Neural progenitor cell (in vitro differentiated cells): ENCODE measurements around the gene ZDHHC17. TPM values are rescaled to one million over a fixed set of nuclear protein-coding genes. Genes with fewer than 3 reads are reported as not detected.

Experiments used
- DNase-seq: peaks from one replicate; pipeline ENCODE4 v3.0.0-alpha.2; 2016; ENCODE audit warnings: low spot score
- H2AFZ ChIP-seq: fragments of 200-600 bp; sonication (generic); replicated peaks from 2 replicates; pipeline ENCODE4 v1.6.1; 2016; ENCODE audit warnings: antibody characterized with exemption
- H3F3A ChIP-seq: fragments of 200-600 bp; sonication (generic); 2 replicates; pipeline ENCODE4 v1.6.1; 2016; ENCODE audit warnings: antibody characterized with exemption, low read depth
- H3K27ac ChIP-seq: fragments of 200-600 bp; sonication (generic); 2 replicates; pipeline ENCODE4 v1.5.1; 2016; ENCODE audit warnings: mild to moderate bottlenecking
- H3K27me3 ChIP-seq: fragments of 200-600 bp; sonication (generic); 2 replicates; pipeline ENCODE4 v1.6.1; 2016; ENCODE audit warnings: mild to moderate bottlenecking, moderate library complexity
- H3K36me3 ChIP-seq: fragments of 200-600 bp; sonication (generic); 2 replicates; pipeline ENCODE4 v1.5.1; 2016
- H3K4me1 ChIP-seq: fragments of 200-600 bp; sonication (generic); 2 replicates; pipeline ENCODE4 v1.6.1; 2016; ENCODE audit warnings: mixed run types
- H3K4me2 ChIP-seq: fragments of 200-600 bp; sonication (generic); 2 replicates; pipeline ENCODE4 v1.6.1; 2016
- H3K4me3 ChIP-seq: fragments of 200-600 bp; sonication (generic); 2 replicates; pipeline ENCODE4 v1.5.1; 2016
- H3K79me2 ChIP-seq: fragments of 200-600 bp; sonication (generic); 2 replicates; pipeline ENCODE4 v1.6.1; 2016; ENCODE audit warnings: low read depth
- H3K9ac ChIP-seq: fragments of 200-600 bp; sonication (generic); 2 replicates; pipeline ENCODE4 v1.6.1; 2016
- H3K9me3 ChIP-seq: fragments of 200-600 bp; sonication (generic); 2 replicates; pipeline ENCODE4 v1.5.1; 2016; ENCODE audit warnings: low read depth
- H4K20me1 ChIP-seq: fragments of 200-600 bp; sonication (generic); 2 replicates; pipeline ENCODE4 v1.6.1; 2016; ENCODE audit warnings: low read depth
- H3K27ac Mint-ChIP-seq: 3 replicates; pipeline ENCODE4 v1.8.0; 2021; ENCODE audit warnings: mixed read lengths
- H3K27me3 Mint-ChIP-seq: 2 replicates; pipeline ENCODE4 v1.8.0; 2022; ENCODE audit warnings: low read depth, mild to moderate bottlenecking, inconsistent platforms, moderate library complexity, mixed read lengths; ENCODE audit not compliant: insufficient read depth
- H3K36me3 Mint-ChIP-seq: 3 replicates; pipeline ENCODE4 v1.8.0; 2021; ENCODE audit warnings: mixed read lengths
- H3K4me1 Mint-ChIP-seq: 3 replicates; pipeline ENCODE4 v1.8.0; 2021; ENCODE audit warnings: mixed read lengths
- H3K4me3 Mint-ChIP-seq: 3 replicates; pipeline ENCODE4 v1.8.0; 2021; ENCODE audit warnings: mild to moderate bottlenecking, moderate library complexity, mixed read lengths
- H3K9me3 Mint-ChIP-seq: 3 replicates; pipeline ENCODE4 v1.8.0; 2020; ENCODE audit warnings: mixed read lengths
- CTCF ChIP-seq: fragments of 200-600 bp; sonication (generic); IDR thresholded peaks from 2 replicates; pipeline ENCODE4 v1.5.1; 2017; ENCODE audit warnings: antibody characterized with exemption, mild to moderate bottlenecking
- EZH2 ChIP-seq: fragments of 200-600 bp; sonication (generic); IDR thresholded peaks from 2 replicates; pipeline ENCODE4 v1.6.1; 2017; ENCODE audit warnings: antibody characterized with exemption, mild to moderate bottlenecking, moderate library complexity
- EZH2phosphoT487 ChIP-seq: fragments of 200-600 bp; sonication (generic); IDR thresholded peaks from 2 replicates; pipeline ENCODE4 v1.6.1; 2017; ENCODE audit warnings: antibody characterized with exemption
- total RNA-seq: library from RNA; depleted of rRNA; stranded (reverse); fragments of >200 nt; gene quantifications from 2 replicates; pipeline ENCODE4 v1.2.3, GENCODE V29; 2015; ENCODE audit warnings: low replicate concordance

Gene ZDHHC17
- total RNA-seq, 1 donor from 2014 or later, result 99.1 TPM

GRCh38 chr12:76896274-76896673 is 132.4 kb downstream of the ZDHHC17 start:
- DNase-seq, result no peak
- H3K27me3 Mint-ChIP-seq, result peaks cover 9% of the 10 kb centered on the region
- H3K36me3 Mint-ChIP-seq, result peaks cover 2% of the 10 kb centered on the region
- H4K20me1 ChIP-seq, result no peaks in the 10 kb centered on the region
- H3K79me2 ChIP-seq, result no peaks in the 10 kb centered on the region
- no peak overlapping the region for H3K4me3 Mint-ChIP-seq
- no peaks in the 10 kb centered on the region for H3K27me3 ChIP-seq
- H3K9me3 ChIP-seq, result no peaks in the 10 kb centered on the region
- peaks cover 8% of the 10 kb centered on the region for H3F3A ChIP-seq
- no peak overlapping the region for H3K27ac ChIP-seq
- no peak overlapping the region for H2AFZ ChIP-seq
- H3K9me3 Mint-ChIP-seq, result peaks cover 20% of the 10 kb centered on the region
- no peak overlapping the region for H3K4me2 ChIP-seq
- no peaks in the 10 kb centered on the region for H3K36me3 ChIP-seq
- H3K4me1 Mint-ChIP-seq, result peaks cover 6% of the 10 kb centered on the region
- TF ChIP-seq EZH2phosphoT487 (no peak), CTCF (no peak), EZH2 (no peak)
- peaks cover 8% of the 10 kb centered on the region for H3K4me1 ChIP-seq
- no peak overlapping the region for H3K9ac ChIP-seq
- no peak overlapping the region for H3K27ac Mint-ChIP-seq
- H3K4me3 ChIP-seq, result no peak overlapping the region

GRCh38 chr12:76898442-76898841 is 134.5 kb downstream of the ZDHHC17 start:
- Histone ChIP-seq H3K27me3 (no peaks in the 10 kb centered on the region), H3F3A (peaks cover 8% of the 10 kb centered on the region), H3K79me2 (no peaks in the 10 kb centered on the region), H3K4me3 (no peak overlapping the region), H3K4me1 (peaks cover 13% of the 10 kb centered on the region), H3K27ac (peak overlapping the region; percentile 34), H3K9ac (no peak overlapping the region), H3K4me2 (no peak overlapping the region), H3K9me3 (no peaks in the 10 kb centered on the region), H3K36me3 (no peaks in the 10 kb centered on the region), H2AFZ (no peak overlapping the region), H4K20me1 (no peaks in the 10 kb centered on the region)
- DNase-seq, result peak; percentile 28
- H3K9me3 Mint-ChIP-seq, result peaks cover 18% of the 10 kb centered on the region
- no peak overlapping the region for H3K4me3 Mint-ChIP-seq
- no peak overlapping the region for H3K27ac Mint-ChIP-seq
- TF ChIP-seq CTCF, result no peak
- no peak for TF ChIP-seq EZH2phosphoT487
- no peak for TF ChIP-seq EZH2
- H3K27me3 Mint-ChIP-seq, result peaks cover 9% of the 10 kb centered on the region
- H3K4me1 Mint-ChIP-seq, result peaks cover 6% of the 10 kb centered on the region
- H3K36me3 Mint-ChIP-seq, result peaks cover 2% of the 10 kb centered on the region

- H3K27me3 Mint-ChIP-seq, result peaks cover 8% of the 10 kb centered on the region
- H3K4me1 Mint-ChIP-seq, result peaks cover 6% of the 10 kb centered on the region
- no peaks in the 10 kb centered on the region for H3K27me3 ChIP-seq
- H2AFZ ChIP-seq, result no peak overlapping the region
- H3K9me3 Mint-ChIP-seq, result peaks cover 10% of the 10 kb centered on the region
- H3K4me3 ChIP-seq, result no peak overlapping the region
- no peak overlapping the region for H3K27ac ChIP-seq
- no peak for TF ChIP-seq EZH2
- no peak for TF ChIP-seq CTCF
- no peak for TF ChIP-seq EZH2phosphoT487
- H3K36me3 Mint-ChIP-seq, result no peaks in the 10 kb centered on the region
- no peaks in the 10 kb centered on the region for H3K36me3 ChIP-seq
- peaks cover 13% of the 10 kb centered on the region for H3K4me1 ChIP-seq
- no peaks in the 10 kb centered on the region for H3K79me2 ChIP-seq
- H3K9ac ChIP-seq, result no peak overlapping the region
- no peaks in the 10 kb centered on the region for H3K9me3 ChIP-seq
- H3K27ac Mint-ChIP-seq, result no peak overlapping the region
- peaks cover 8% of the 10 kb centered on the region for H3F3A ChIP-seq
- H3K4me2 ChIP-seq, result no peak overlapping the region
- DNase-seq, result no peak
- H4K20me1 ChIP-seq, result no peaks in the 10 kb centered on the region
- no peak overlapping the region for H3K4me3 Mint-ChIP-seq
These were observed 135.6 kb downstream of the ZDHHC17 start for GRCh38 chr12:76899522-76899921.
